NCI-H524 (cell line): ENCODE data around the gene FOXK2.
"Not testable (repeated sequence)": the region's sequence is repeated elsewhere in the genome, so short reads cannot be mapped to it uniquely, and the experiment has no call there.

Source experiments
- DNase-seq, 2 experiments: peaks; one replicate each; lab custom pipeline; 2025; lab: John Stamatoyannopoulos, UW

Gene FOXK2

GRCh38 chr17:82564241-82564640, 44.7 kb downstream of the FOXK2 start:
- DNase-seq: no peak

DNA sequence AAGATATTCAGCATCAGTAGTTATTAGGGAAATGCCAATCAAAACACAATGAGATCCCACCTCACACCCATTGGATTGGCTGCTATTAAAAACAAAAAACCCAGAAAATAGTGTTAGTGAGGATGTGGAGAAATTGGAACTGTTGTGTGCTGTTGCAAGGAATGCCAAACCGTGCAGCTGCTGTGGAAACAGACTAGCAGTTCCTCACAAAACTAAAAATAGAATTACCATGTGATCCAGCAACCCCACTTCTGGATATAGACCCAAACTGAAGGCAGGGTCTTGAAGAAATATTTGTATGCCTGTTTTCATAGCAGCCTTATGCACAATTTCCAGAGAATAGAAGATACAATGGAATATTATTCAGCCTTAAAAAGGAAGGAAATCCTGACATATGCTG, 46.0 kb downstream of the FOXK2 start:
- no peak for DNase-seq

DNA sequence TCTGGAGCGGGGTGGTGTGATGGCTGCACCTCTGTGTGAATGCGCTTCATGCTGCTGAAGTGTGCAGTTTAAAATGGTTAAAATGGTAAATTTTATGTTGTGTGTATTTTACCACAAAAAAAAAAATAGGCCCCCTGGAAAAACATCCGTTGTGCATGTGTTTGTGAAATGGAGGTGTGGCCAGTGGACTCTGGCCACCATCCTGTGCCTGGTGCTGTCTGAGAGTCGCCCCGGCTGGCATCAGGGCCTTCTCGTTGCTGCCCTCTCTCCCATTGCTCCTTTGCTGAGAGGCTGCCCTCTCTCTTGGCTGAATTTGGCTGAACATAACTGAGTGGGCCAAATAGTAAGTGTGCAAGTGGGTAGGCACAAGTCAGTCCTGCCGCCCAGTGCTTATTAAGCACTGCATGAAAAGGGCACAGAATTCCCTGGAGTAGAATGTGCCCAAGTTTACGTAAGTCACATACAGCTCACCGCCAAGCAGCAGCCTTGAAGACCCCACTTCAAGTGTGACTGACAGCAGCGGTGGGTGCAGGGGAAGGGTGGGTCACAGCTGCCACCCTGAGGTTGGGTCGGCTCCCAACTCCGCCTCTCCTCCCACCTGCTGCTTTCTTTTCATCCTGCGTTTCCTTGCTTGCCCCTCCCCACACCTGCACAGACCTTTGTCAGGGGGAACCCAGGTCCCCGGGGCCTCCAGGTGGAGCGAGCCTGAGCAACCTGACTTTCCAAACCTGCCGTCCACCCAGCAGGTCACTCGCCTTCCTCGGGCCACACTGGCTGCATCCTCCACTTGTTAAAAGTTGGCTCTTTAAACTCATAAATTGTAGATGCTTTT, 46.8 kb downstream of the FOXK2 start:
- DNase-seq: no peak

GRCh38 chr17:82567286-82567685, 47.8 kb downstream of the FOXK2 start:
- no peak for DNase-seq

- DNase-seq: no peak
Observed at GRCh38 chr17:82568997-82569393, 49.5 kb downstream of the FOXK2 start.

- DNase-seq: no peak
Observed at GRCh38 chr17:82569621-82570020, 50.1 kb downstream of the FOXK2 start.

DNA sequence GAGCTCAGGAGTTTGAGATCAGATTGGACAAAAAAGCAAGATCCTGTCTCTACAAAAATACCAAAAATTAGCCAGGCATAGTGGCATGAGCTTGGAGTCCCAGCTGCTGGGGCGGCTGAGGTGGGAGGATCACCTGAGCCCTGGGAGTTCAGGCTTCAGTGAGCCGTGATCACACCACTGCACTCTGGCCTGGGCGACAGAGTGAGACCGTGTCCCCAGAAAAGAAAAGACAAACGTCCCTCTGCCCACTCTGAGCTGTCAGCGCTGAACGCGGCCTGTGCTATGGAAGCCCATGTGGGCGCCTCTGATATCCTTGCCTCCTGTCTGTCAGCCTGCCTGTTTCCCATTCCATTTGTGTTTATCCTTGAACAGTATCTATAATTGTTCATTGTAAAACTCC, 50.7 kb downstream of the FOXK2 start:
- DNase-seq: no peak

- no peak for DNase-seq
Observed at GRCh38 chr17:82571855-82572254, 52.3 kb downstream of the FOXK2 start.

- DNase-seq: no peak
Observed at GRCh38 chr17:82574041-82574440, 54.5 kb downstream of the FOXK2 start.

GRCh38 chr17:82575581-82576221, 56.2 kb downstream of the FOXK2 start:
- not testable (repeated sequence) for DNase-seq

DNA sequence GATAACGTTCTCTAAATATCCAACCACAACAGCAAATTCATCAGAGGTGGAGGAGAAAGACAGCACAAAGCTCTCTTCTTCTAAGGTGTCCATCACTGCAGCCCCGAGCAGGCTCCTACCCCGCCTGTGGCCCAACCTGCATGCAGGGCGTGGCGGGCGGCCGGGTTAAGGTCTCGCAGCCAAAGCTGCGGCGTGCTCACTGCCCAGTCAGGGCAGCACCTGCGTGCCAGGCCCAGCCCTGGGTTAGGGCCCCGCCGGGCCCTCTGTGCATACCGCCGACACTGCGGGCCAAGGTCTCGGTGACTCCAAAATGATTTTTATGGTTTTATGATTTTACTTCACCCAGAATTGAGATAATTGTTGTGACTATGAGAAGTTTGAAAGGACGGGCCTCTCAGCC, 57.8 kb downstream of the FOXK2 start:
- no peak for DNase-seq

DNA sequence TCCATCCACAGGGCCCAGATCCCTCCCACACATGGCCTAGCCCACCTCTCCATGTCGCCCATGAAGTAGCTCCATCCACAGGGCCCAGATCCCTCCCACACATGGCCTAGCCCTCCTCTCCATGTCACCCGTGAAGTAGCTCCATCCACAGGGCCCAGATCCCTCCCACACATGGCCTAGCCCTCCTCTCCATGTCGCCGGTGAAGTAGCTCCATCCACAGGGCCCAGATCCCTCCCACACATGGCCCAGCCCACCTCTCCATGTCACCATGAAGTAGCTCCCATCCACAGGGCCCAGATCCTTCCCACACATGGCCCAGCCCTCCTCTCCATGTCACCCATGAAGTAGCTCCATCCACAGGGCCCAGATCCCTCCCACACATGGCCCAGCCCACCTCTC, 60.4 kb downstream of the FOXK2 start:
- DNase-seq: not testable (repeated sequence)

- DNase-seq: no peak
Observed at GRCh38 chr17:82582213-82582612, 62.7 kb downstream of the FOXK2 start.

DNA sequence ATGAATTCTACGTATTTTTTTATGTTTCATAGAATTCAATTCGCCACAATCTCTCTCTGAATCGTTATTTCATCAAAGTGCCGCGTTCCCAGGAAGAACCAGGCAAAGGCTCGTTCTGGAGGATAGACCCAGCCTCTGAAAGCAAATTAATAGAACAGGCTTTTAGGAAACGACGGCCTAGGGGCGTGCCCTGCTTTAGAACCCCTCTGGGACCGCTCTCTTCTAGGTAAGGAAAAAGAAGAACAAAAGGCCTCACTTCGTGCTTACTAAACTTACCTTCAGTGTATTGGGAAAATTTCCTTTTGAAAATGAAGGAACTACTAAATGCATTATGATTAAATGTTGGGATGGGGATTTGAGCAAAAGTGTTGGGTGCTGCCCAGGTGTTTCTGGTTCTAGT, 63.2 kb downstream of the FOXK2 start:
- DNase-seq: no peak

- no peak for DNase-seq
Observed at GRCh38 chr17:82583720-82584234, 64.2 kb downstream of the FOXK2 start.

DNA sequence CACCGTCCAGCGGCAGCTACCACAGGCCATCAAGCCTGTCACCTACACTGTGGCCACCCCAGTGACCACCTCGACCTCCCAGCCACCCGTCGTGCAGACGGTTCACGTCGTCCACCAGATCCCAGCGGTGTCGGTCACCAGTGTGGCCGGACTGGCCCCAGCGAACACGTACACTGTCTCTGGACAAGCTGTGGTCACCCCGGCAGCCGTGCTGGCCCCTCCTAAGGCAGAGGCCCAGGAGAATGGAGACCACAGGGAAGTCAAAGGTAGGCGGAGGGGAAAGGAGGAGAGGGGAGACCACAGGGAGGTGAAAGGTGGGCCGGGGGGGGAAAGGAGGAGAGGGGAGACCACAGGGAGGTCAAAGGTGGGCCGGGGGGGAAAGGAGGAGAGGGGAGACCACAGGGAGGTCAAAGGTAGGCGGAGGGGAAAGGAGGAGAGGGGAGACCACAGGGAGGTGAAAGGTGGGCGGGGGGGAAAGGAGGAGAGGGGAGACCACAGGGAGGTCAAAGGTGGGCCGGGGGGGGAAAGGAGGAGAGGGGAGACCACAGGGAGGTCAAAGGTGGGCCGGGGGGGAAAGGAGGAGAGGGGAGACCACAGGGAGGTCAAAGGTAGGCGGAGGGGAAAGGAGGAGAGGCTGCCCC, 66.5 kb downstream of the FOXK2 start:
- not testable (repeated sequence) for DNase-seq

GRCh38 chr17:82586576-82587233, 67.2 kb downstream of the FOXK2 start:
- DNase-seq: no peak

GRCh38 chr17:82587234-82588086, 67.9 kb downstream of the FOXK2 start:
- no peak for DNase-seq

DNA sequence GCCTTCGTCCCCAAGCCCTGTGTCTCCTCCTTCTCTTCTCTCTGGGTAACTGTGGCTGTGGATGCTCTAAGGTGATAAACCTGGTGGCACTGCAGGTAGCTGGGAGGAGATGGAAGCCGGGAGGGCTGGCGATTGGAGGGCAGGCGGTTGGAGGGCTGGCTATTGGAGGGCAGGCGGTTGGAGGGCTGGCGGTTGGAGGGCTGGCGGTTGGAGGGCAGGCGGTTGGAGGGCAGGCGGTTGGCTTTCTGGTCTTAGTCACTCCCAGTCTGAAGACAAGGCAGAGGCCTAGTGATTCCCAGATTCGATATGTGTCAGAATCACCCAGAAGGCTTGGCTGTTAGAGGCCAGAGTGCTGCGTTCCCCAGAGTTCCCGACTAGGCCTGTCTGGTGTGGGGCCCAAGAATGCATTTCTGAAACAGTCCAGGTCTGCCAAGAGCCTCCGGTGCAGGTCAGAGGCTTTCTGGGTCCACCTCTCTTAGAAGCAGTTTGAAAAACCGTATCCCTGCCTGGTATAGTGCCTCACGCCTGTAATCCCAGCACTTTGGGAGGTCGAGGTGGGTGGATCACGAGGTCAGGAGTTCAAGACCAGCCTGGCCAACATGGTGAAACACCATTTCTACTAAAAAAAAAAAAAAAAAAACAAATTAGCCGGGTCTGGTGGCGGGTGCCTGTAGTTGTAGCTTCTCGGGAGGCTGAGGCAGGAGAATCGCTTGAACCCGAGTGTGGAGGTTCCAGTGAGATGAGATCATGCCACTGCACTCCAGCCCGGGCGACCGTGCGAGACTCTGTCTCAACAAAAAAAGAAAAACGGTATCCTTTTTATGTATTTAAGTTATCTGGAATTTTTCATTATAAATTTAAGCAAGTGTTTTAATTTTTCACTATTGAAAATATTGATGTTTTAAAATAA, 69.0 kb downstream of the FOXK2 start:
- DNase-seq: no peak

GRCh38 chr17:82589851-82590180, 70.3 kb downstream of the FOXK2 start:
- no peak for DNase-seq
